K562 (cell line): ENCODE results near the gene ETS2. TPM values are rescaled to one million over a fixed set of nuclear protein-coding genes. Genes with fewer than 3 reads are reported as not detected.

Source experiments
- ATAC-seq: fragments of 200-7000 bp; cut with Tn5 transposase; 3 replicates; pipeline ENCODE4 v1.9.1; 2020; ENCODE audit warnings: moderate library complexity
- BruUV-seq: library from RNA; stranded (reverse); fragments of 400-500 nt; replicated peaks from 2 replicates; lab custom pipeline; 2021; lab: Mats Ljungman, UMichigan
- CTCF ChIA-PET: fragments of 300-600 bp; formaldehyde crosslinking; extraction: SDS; loops from one replicate; lab custom pipeline; 2021; ENCODE audit warnings: low intra/inter-chr PET ratio; lab: Yijun Ruan, JAX
- POLR2A ChIA-PET: fragments of 300-600, 350-650 bp; sonication (Branson Sonifier 250); formaldehyde crosslinking; extraction: SDS; loops from one replicate; lab custom pipeline; 2021; ENCODE audit warnings: antibody characterized with exemption, inconsistent platforms; lab: Yijun Ruan, JAX
- DNase-seq, 4 experiments: peaks; one replicate each; pipeline versions ENCODE4 v3.0.0 to v3.0.0-alpha.2; 2011 to 2018; ENCODE audit warnings: low spot score in 3 of 4, mixed read lengths in 3 of 4; ENCODE audit errors: extremely low read depth in 1 of 4
- FAIRE-seq: peaks from 2 replicates; lab custom pipeline; 2011; peaks lifted over from hg19 to GRCh38; lab: Jason Lieb, UNC
- H2AFZ ChIP-seq: 2 replicates; pipeline ENCODE4 v1.6.0; 2011; ENCODE audit warnings: low read depth, low read length, control low read depth, inconsistent platforms
- H3K27ac ChIP-seq: fragments of 200-600 bp; 3 replicates; pipeline ENCODE4 v1.8.0; 2011; ENCODE audit warnings: low read depth, mild to moderate bottlenecking, control low read depth, inconsistent platforms, low read length, moderate library complexity, mixed read lengths; ENCODE audit errors: extremely low read depth
- H3K27me3 ChIP-seq, 2 experiments: fragments of 300-600 bp in 1 of 2; 2 replicates in 1 of 2; 3 replicates in 1 of 2; pipeline versions ENCODE4 v1.6.0 to v1.8.0; 2011; ENCODE audit warnings: inconsistent platforms in 2 of 2, low read length in 2 of 2, mild to moderate bottlenecking in 1 of 2, mixed read lengths in 1 of 2, moderate library complexity in 1 of 2; ENCODE audit not compliant: control insufficient read depth in 2 of 2, insufficient read depth in 2 of 2
- H3K36me3 ChIP-seq: fragments of 300-600 bp; 3 replicates; pipeline ENCODE4 v1.8.0; 2011; ENCODE audit warnings: mild to moderate bottlenecking, low read length, inconsistent platforms; ENCODE audit not compliant: control insufficient read depth, insufficient read depth
- H3K4me1 ChIP-seq, 2 experiments: fragments of 200-600 bp in 1 of 2; replicated peaks in 1 of 2; 2 replicates in 1 of 2; 3 replicates in 1 of 2; pipeline versions ENCODE4 v1.5.1 to v1.8.0; 2011; ENCODE audit warnings: inconsistent platforms in 2 of 2, low read length in 2 of 2, mild to moderate bottlenecking in 1 of 2, mixed read lengths in 1 of 2, moderate library complexity in 1 of 2; ENCODE audit not compliant: control insufficient read depth in 2 of 2, insufficient read depth in 2 of 2
- H3K4me2 ChIP-seq: 2 replicates; pipeline ENCODE4 v1.6.1; 2011; ENCODE audit warnings: low read length, control low read depth, inconsistent platforms, mixed read lengths; ENCODE audit not compliant: insufficient read depth
- H3K4me3 ChIP-seq: fragments of 200-600 bp; sonication (generic), shearing (Covaris generic); 2 replicates; pipeline ENCODE4 v1.5.1; 2016; ENCODE audit warnings: control low read depth, inconsistent platforms
- H3K79me2 ChIP-seq: fragments of 200-600 bp; 3 replicates; pipeline ENCODE4 v1.8.0; 2011; ENCODE audit warnings: low read length, inconsistent platforms; ENCODE audit not compliant: control insufficient read depth, insufficient read depth
- H3K9ac ChIP-seq, 2 experiments: 2 replicates each; pipeline versions ENCODE4 v1.6.0 to v1.6.1; 2011; ENCODE audit warnings: low read depth in 2 of 2, low read length in 2 of 2, control low read depth in 1 of 2, inconsistent platforms in 1 of 2, mild to moderate bottlenecking in 1 of 2, mixed read lengths in 1 of 2; ENCODE audit not compliant: insufficient read depth in 1 of 2
- H3K9me1 ChIP-seq: one replicate; pipeline ENCODE4 v1.6.0; 2011; ENCODE audit warnings: inconsistent platforms, mild to moderate bottlenecking, low read length, moderate library complexity; ENCODE audit not compliant: control insufficient read depth, insufficient read depth
- H3K9me3 ChIP-seq: replicated peaks from 2 replicates; pipeline ENCODE4 v1.5.1; 2011; ENCODE audit warnings: low read depth, low read length, inconsistent platforms; ENCODE audit not compliant: control insufficient read depth, insufficient read depth
- H4K20me1 ChIP-seq: replicated peaks from 2 replicates; pipeline ENCODE4 v1.6.1; 2011; ENCODE audit warnings: low read length, inconsistent platforms, mixed read lengths; ENCODE audit not compliant: control insufficient read depth, insufficient read depth
- CBFA2T2 ChIP-seq: fragments of 450-650 bp; conservative IDR thresholded peaks from 2 replicates; pipeline ENCODE4 v1.6.1; 2017; ENCODE audit warnings: mild to moderate bottlenecking
- CSDE1 ChIP-seq, 2 experiments: fragments of 450-650 bp; IDR thresholded peaks; 2 replicates each; pipeline ENCODE4 v1.6.1; 2016; ENCODE audit warnings: mild to moderate bottlenecking in 1 of 2
- E2F1 ChIP-seq: sonication (generic); formaldehyde crosslinking; IDR thresholded peaks from 2 replicates; pipeline ENCODE4 v1.8.1; 2023; ENCODE audit warnings: mild to moderate bottlenecking, missing genetic modification reagents, moderate library complexity
- FOS ChIP-seq: IDR thresholded peaks from 3 replicates; pipeline ENCODE4 v1.6.1; 2011; ENCODE audit not compliant: insufficient read length; ENCODE audit errors: extremely low read depth
- FOXK2 ChIP-seq, 2 experiments: fragments of 450-650 bp; IDR thresholded peaks in 1 of 2; conservative IDR thresholded peaks in 1 of 2; 2 replicates each; pipeline ENCODE4 v1.6.1; 2016; ENCODE audit warnings: low read depth in 2 of 2, mild to moderate bottlenecking in 1 of 2
- GTF2A2 ChIP-seq: IDR thresholded peaks from 2 replicates; pipeline ENCODE4 v1.6.1; 2016; ENCODE audit warnings: mild to moderate bottlenecking, missing genetic modification characterization, missing compliant biosample characterization
- HINFP ChIP-seq: fragments of 450-650 bp; conservative IDR thresholded peaks from 2 replicates; pipeline ENCODE4 v1.6.1; 2016; ENCODE audit warnings: missing genetic modification characterization, low read depth, mild to moderate bottlenecking, control low read depth, missing compliant biosample characterization
- HSF4 ChIP-seq: fragments of 250-450 bp; sonication (Bioruptor Pico); IDR thresholded peaks from 2 replicates; pipeline ENCODE4 v2.1.2; 2022; ENCODE audit warnings: mild to moderate bottlenecking, moderate library complexity, borderline replicate concordance
- KDM1A ChIP-seq, 2 experiments: fragments of 450-650 bp; IDR thresholded peaks; 2 replicates each; pipeline ENCODE4 v1.6.1; 2016; ENCODE audit warnings: mild to moderate bottlenecking in 2 of 2
- MCM2 ChIP-seq: fragments of 450-650 bp; IDR thresholded peaks from 2 replicates; pipeline ENCODE4 v1.6.1; 2017; ENCODE audit warnings: low read depth, mild to moderate bottlenecking
- MYC ChIP-seq, 2 experiments: fragments of 250-450 bp in 1 of 2; sonication (Bioruptor Pico) in 1 of 2; IDR thresholded peaks; 2 replicates each; pipeline versions ENCODE4 v1.5.1 to v1.6.1; 2012 to 2021; ENCODE audit warnings: low read depth in 2 of 2, borderline replicate concordance in 1 of 2, improper control_type of control experiment in 1 of 2, low read length in 1 of 2, mild to moderate bottlenecking in 1 of 2, moderate library complexity in 1 of 2
- RB1 ChIP-seq: fragments of 450-650 bp; IDR thresholded peaks from 2 replicates; pipeline ENCODE4 v1.6.1; 2017; ENCODE audit warnings: low read depth, mild to moderate bottlenecking
- SMAD1 ChIP-seq: fragments of 150-350 bp; IDR thresholded peaks from 2 replicates; pipeline ENCODE4 v1.6.1; 2014; ENCODE audit warnings: low read length, low read depth; ENCODE audit not compliant: partially characterized antibody
- ZBTB12 ChIP-seq: fragments of 250-450 bp; sonication (Bioruptor Pico); IDR thresholded peaks from 2 replicates; pipeline ENCODE4 v1.4.0; 2020
- ZNF134 ChIP-seq: fragments of 250-450 bp; sonication (Bioruptor Pico); conservative IDR thresholded peaks from 2 replicates; pipeline ENCODE4 v1.4.0; 2020
- ZNF143 ChIP-seq: sonication (generic); formaldehyde crosslinking; IDR thresholded peaks from 2 replicates; pipeline ENCODE4 v1.9.0; 2022; ENCODE audit warnings: mild to moderate bottlenecking, missing genetic modification reagents
- ZNF586 ChIP-seq: fragments of 450-650 bp; formaldehyde crosslinking; conservative IDR thresholded peaks from 2 replicates; pipeline ENCODE4 v1.4.0; 2020; ENCODE audit warnings: mild to moderate bottlenecking, moderate library complexity
- WGBS: fragments of 100-300 bp; shearing (Covaris generic); methylation state at CpG from one replicate; pipeline ENCODE4 v1.1.6; 2016; ENCODE audit warnings: low coverage, mixed read lengths; ENCODE audit not compliant: insufficient coverage; ENCODE audit errors: missing lambda C conversion rate; 5-methylcytosine and 5-hydroxymethylcytosine counted together
- in situ Hi-C: fragments of 300-500 bp; cut with MboI; formaldehyde crosslinking; loops from 4 replicates; pipeline ENCODE4 v1.15.0; 2018; ENCODE audit warnings: inconsistent platforms, mixed read lengths
- intact Hi-C: fragments of 100-400 bp; cut with micrococcal nuclease; formaldehyde crosslinking; loops from 2 replicates; pipeline ENCODE4 v1.14.2; 2022
- polyA plus RNA-seq, 8 experiments: library from polyadenylated mRNA; depleted of rRNA in 4 of 8; stranded (reverse) in 5 of 8; unstranded in 3 of 8; fragments of >200 nt; fragmentation: Nextera tagmentation in 2 of 8; fragmentation: Illumina TruSeq in 1 of 8; extraction: Ambion mirVana in 2 of 8; extraction: Trizol in 1 of 8; gene quantifications; 2 replicates each; pipeline versions ENCODE4 v1.2.1 to v1.2.3, GENCODE V29; 2011 to 2014; ENCODE audit warnings: inconsistent platforms in 1 of 8, missing spikeins in 1 of 8
- total RNA-seq, 7 experiments: library from RNA; depleted of rRNA in 6 of 7; stranded (reverse); fragments of >200 nt in 6 of 7; fragmentation: Illumina TruSeq in 2 of 7; extraction: Trizol in 2 of 7; gene quantifications; 2 replicates each; pipeline versions ENCODE4 v1.2.1 to v1.2.3, GENCODE V29; 2011 to 2021; ENCODE audit warnings: low replicate concordance in 1 of 7
- TF ChIP-seq, protein P1 (sequence below): IDR thresholded peaks from 3 replicates; pipeline ENCODE4 v1.6.1; 2011; ENCODE audit warnings: borderline replicate concordance, mild to moderate bottlenecking; ENCODE audit not compliant: insufficient read length, insufficient read depth

Gene ETS2
- total and polyA plus RNA-seq, 9 of the 15 experiments (the other 6 are each of a cell fraction or from before 2014, with no cell fraction given) = 1.7 to 24.4 (median 12.2) TPM

DNA sequence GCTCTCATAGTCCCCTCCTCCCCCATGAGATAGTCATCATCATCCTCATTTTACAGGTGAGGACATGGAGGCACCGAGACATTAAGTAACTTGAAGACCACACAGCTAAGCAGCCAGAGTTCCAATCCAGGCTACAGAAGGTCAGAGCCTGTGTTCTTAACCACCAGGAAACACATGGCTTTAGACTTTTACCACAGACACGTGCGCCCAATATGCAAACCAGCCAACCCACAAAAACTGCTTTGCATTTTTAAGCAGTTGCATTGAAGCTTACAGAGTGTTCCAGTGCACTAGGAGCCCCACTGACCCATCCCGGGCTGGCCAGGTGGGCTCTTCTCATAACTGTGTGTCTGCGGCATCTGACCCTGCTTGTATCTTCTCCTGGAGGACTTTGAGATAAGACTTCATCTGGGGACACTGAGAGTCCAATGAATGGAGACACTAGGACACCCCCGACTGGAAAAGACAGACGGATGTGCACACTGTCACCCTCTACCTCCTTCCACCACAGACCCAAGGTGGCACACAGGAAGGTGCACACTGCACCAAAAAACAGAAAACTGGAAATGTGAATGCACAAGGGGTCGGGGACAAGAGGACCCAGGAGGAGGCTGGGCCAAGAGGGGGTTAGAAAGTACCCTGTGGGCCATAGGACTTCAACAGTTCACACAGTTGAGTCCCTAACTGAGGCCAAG lies 56.4 kb downstream of the ETS2 start:
- WGBS = 22% methylated on average over 8 of the region's 8 CpGs
- Histone ChIP-seq H3K27me3 (0 out of 5 replicates have a peak, but pooled peaks cover 0 to 2% of the 10 kb centered on the region in 2 experiments), H2AFZ (no peak overlapping the region), H3K9me1 (no peaks in the 10 kb centered on the region), H3K4me3 (no peak overlapping the region), H3K27ac (no peak overlapping the region), H3K36me3 (no peaks in the 10 kb centered on the region), H4K20me1 (no peaks in the 10 kb centered on the region), H3K4me2 (no peak overlapping the region), H3K79me2 (no peaks in the 10 kb centered on the region), H3K9me3 (no peaks in the 10 kb centered on the region), H3K9ac (no peak overlapping the region), H3K4me1 (peaks cover 6 to 15% of the 10 kb centered on the region in 2 experiments)
- FAIRE-seq (no peak), ATAC-seq (no peak), DNase-seq (no peak)
- in situ Hi-C loops = no loop called here
- no TSS peak for BruUV-seq
- ChIA-PET CTCF (no interaction called here), POLR2A (no interaction called here)
- TF ChIP-seq FOS (no peak), CSDE1 (IDR thresholded peaks at IDR 0.05) (no peak), E2F1 (CRISPR knock-in tag) (no peak), HINFP (tag) (no peak), HSF4 (CRISPR knock-in tag) (no peak), ZNF586 (no peak), ZBTB12 (CRISPR knock-in tag) (no peak), SMAD1 (no peak), GTF2A2 (tag) (no peak), MCM2 (no peak), ZNF134 (CRISPR knock-in tag) (no peak), RB1 (no peak), KDM1A (IDR thresholded peaks at IDR 0.05) (no peak), MYC (IDR thresholded peaks at IDR 0.05; ENCODE audit: low read depth, low read length) (no peak), MYC (CRISPR knock-in tag; IDR thresholded peaks at IDR 0.05; ENCODE audit: borderline replicate concordance, low read depth) (no peak), CBFA2T2 (no peak), FOXK2 (conservative IDR thresholded peaks at IDR 0.05 in 1 of 2, IDR thresholded peaks at IDR 0.05 in 1 of 2; ENCODE audit: low read depth in 2 of 2) (no peak), ZNF143 (CRISPR knock-in tag) (no peak)
- TF ChIP-seq, protein P1, sequence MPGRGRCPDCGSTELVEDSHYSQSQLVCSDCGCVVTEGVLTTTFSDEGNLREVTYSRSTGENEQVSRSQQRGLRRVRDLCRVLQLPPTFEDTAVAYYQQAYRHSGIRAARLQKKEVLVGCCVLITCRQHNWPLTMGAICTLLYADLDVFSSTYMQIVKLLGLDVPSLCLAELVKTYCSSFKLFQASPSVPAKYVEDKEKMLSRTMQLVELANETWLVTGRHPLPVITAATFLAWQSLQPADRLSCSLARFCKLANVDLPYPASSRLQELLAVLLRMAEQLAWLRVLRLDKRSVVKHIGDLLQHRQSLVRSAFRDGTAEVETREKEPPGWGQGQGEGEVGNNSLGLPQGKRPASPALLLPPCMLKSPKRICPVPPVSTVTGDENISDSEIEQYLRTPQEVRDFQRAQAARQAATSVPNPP = no peak
- intact Hi-C loops = no loop called here
